GM19397 (cell line): ENCODE measurements around the gene ALG1L2.
"Not testable (repeated sequence)": the region's sequence is repeated elsewhere in the genome, so short reads cannot be mapped to it uniquely, and the experiment has no call there.

Experiments used
- ATAC-seq: cut with Tn5 transposase; IDR thresholded peaks from one replicate; pipeline ENCODE4 v1.9.1; 2021; ENCODE audit warnings: mild to moderate bottlenecking, moderate library complexity; ENCODE audit not compliant: unreplicated experiment

Gene ALG1L2

DNA sequence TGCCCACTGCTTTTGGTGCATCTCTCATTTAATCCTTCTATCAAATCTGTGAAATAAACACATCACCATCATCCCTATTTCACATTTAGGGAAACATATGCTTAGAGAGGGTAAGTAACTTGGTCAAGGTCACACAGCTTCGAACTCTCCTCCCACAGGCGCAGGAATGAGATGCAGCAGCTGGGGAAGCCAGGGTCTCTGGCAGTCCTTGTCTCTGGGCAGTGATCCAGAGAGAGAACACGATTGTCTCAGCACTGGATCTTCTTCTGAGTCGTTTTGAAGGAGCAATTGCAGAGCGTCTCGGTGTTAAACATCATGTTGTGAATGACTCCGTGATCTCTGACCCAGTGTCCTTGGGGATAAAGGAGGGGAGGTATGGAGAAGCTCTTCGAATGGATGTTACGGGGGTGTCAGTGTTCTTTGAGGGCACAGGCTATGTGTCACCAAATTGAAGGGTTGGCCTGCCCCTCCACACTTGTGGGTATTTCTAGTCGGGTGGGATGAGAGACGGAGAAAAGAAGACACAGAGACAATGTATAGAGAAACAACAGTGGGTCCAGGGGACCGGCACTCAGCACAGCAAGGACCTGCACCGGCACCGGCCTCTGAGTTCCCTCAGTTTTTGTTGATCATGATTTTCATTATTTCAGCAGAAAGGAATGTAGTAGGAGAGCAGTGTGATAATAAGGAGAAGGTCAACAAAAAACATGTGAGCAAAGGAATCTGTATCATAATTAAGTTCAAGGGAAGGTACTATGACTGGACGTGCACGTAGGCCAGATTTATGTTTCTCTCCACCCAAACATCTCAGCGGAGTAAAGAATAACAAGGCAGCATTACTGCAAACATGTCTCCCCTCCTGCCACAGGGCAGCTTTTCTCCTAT, 41.5 kb downstream of the ALG1L2 start:
- ATAC-seq = not testable (repeated sequence)

DNA sequence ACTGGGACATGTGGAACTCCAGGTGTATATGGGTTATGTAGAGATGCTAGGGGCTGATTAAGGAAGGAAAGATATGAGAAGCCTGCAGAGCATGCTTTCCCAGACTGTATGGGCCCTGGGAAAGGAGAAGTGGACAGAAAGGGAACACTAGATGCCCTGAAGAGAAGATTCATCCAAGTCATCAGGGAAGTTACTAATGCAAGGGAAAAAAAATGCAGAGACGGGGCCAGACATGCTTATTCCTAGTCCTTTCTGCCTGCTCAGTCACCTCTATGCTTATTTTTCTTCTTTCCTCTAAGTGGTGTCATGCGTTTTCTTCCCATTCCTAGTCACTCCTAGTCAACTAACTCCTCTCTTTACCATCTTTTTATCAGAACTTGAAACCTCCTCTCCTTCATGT, 43.8 kb downstream of the ALG1L2 start:
- not testable (repeated sequence) for ATAC-seq

DNA sequence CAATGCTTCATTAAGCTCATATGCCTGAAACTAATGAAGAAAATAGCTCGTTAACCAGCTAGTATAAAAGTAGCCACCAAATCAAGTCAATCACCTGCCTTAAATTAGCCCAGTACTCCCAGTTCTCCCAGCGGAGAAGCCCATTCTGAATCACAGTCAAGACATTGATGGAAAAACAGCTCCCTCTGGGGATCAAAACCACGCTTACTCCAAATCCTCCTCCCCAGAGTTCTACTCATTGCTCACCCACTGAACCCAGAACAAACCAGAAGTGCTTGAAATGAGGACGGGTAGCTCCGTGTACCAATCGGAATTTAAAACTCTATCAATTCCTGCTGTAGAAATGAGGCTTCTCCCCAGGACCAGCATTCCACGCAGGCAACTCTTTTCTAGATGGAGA, 54.7 kb downstream of the ALG1L2 start:
- ATAC-seq = not testable (repeated sequence)

- not testable (repeated sequence) for ATAC-seq
Measured at GRCh38 chr3:130137685-130138084, 56.1 kb downstream of the ALG1L2 start.

- ATAC-seq = not testable (repeated sequence)
Measured at GRCh38 chr3:130138992-130139391, 57.4 kb downstream of the ALG1L2 start.

DNA sequence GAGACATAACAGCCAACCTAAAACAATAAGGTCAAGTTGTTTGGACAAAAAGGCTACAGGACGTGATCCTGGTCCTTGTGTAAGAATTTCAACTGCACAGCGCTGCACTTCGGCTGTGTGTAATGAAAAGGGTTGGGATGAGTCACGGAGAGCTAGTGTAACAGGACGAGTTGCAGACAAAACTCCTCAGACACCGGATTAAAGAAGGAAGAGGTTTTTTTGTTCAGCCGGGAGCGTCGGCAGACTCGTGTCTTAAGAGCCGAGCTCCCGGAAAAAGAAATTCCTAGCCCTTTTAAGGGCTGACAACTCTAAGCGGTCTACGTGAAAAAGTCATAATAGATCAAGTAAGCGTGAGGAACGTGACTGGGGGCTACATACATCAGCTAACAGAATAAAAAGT, 59.1 kb downstream of the ALG1L2 start:
- not testable (repeated sequence) for ATAC-seq

DNA sequence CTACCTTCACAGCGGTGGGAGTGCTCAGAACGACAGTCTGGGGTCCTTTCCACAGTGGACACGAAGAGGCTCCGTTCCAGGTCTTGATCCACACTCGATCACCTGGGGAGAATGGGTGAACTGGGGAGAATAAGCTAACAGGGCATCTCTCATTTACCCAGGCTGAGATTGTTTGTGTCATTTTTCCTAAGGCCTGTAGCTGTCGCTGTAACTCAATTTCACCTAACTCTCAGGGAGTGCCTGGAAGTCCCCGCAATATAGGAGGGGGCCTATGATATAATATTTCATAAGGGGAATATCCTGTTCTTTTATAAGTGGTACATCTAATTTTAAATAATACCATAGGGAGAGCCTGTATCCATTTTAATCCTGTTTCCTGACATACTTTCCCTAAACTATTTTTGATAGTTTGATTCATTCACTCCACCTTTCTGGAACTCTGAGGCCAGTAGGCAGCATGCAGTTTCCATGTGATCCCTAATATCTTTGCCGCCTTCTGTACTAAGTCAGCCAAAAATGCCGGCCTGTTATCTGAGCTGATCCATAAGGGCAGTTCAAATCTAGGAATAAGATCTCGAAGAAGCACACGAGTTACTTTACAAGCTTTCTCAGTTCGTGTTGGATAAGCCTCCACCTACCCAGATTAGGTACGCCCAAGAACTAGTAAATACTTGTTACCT, 62.2 kb downstream of the ALG1L2 start:
- not testable (repeated sequence) for ATAC-seq

- ATAC-seq = not testable (repeated sequence)
Measured at GRCh38 chr3:130144328-130144650, 62.7 kb downstream of the ALG1L2 start.

GRCh38 chr3:130145456-130145855, 63.8 kb downstream of the ALG1L2 start:
- ATAC-seq = not testable (repeated sequence)

DNA sequence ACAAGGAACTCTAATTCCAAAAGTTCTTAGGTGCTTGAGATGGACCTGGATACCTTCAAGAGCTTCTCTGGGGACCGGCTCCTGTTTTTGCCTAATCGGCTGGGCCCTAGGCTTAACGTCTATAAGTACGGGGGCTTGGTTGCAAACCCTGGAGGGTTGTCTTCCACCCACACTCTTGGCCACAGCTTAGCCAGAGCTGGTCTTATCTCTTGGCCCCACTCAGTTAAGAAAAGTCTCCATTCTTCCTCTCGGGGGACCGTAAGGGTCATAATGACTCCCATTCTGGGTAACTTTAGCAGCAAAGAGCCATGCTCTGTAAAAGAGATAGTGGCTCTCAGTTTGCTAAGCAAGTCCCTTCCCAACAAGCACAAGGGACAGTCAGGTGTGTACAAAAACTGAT, 64.8 kb downstream of the ALG1L2 start:
- ATAC-seq = not testable (repeated sequence)
